SK-N-SH (cell line): ENCODE measurements around the gene CXCL1. TPM values are rescaled to one million over a fixed set of nuclear protein-coding genes. Genes with fewer than 3 reads are reported as not detected.
"Not testable (repeated sequence)": the region's sequence is repeated elsewhere in the genome, so short reads cannot be mapped to it uniquely, and the experiment has no call there.

Experiments used
- CTCF ChIA-PET: fragments of 300-600, 350-600 bp; formaldehyde crosslinking; extraction: SDS; loops from one replicate; lab custom pipeline; 2021; lab: Yijun Ruan, JAX
- POLR2A ChIA-PET: fragments of 350-600 bp; sonication (Branson Sonifier 250); formaldehyde crosslinking; extraction: SDS; loops from one replicate; lab custom pipeline; 2020; ENCODE audit warnings: antibody characterized with exemption, inconsistent platforms; lab: Yijun Ruan, JAX
- DNase-seq: peaks from one replicate; pipeline ENCODE4 v3.0.0; 2012
- H2AFZ ChIP-seq: fragments of 200-600 bp; sonication (generic); 2 replicates; pipeline ENCODE4 v1.8.1; 2016; ENCODE audit warnings: antibody characterized with exemption, mild to moderate bottlenecking, low read depth
- H3F3A ChIP-seq: fragments of 200-600 bp; sonication (generic); replicated peaks from 2 replicates; pipeline ENCODE3; 2016; ENCODE audit warnings: antibody characterized with exemption, mild to moderate bottlenecking; ENCODE audit not compliant: insufficient read depth
- H3K27ac ChIP-seq, 2 experiments: fragments of 200-500 bp in 1 of 2; fragments of 200-600 bp in 1 of 2; sonication (Bioruptor generic) in 1 of 2; sonication (generic), shearing (Covaris generic) in 1 of 2; 2 replicates each; pipeline versions ENCODE4 v1.5.1 to v1.6.1; 2014 to 2016; ENCODE audit warnings: low read depth in 2 of 2, inconsistent platforms in 1 of 2, low read length in 1 of 2, mild to moderate bottlenecking in 1 of 2, mixed read lengths in 1 of 2
- H3K27me3 ChIP-seq: fragments of 200-600 bp; sonication (generic), shearing (Covaris generic); 2 replicates; pipeline ENCODE4 v1.6.1; 2016; ENCODE audit warnings: mixed run types; ENCODE audit not compliant: insufficient read depth
- H3K36me3 ChIP-seq, 2 experiments: fragments of 200-500 bp in 1 of 2; fragments of 200-600 bp in 1 of 2; sonication (Bioruptor generic) in 1 of 2; sonication (generic) in 1 of 2; replicated peaks in 1 of 2; 2 replicates each; pipeline versions ENCODE3 to v1.5.1; 2014 to 2016; ENCODE audit warnings: low read length in 1 of 2, mild to moderate bottlenecking in 1 of 2; ENCODE audit not compliant: insufficient read depth in 2 of 2, control insufficient read depth in 1 of 2
- H3K4me1 ChIP-seq, 2 experiments: fragments of 200-500 bp in 1 of 2; fragments of 200-600 bp in 1 of 2; sonication (Bioruptor generic) in 1 of 2; sonication (generic), shearing (Covaris generic) in 1 of 2; 2 replicates each; pipeline versions ENCODE4 v1.5.1 to v1.6.1; 2014 to 2016; ENCODE audit warnings: low read depth in 1 of 2, low read length in 1 of 2, mixed run types in 1 of 2; ENCODE audit not compliant: insufficient read depth in 2 of 2, control insufficient read depth in 1 of 2
- H3K4me2 ChIP-seq: fragments of 200-600 bp; sonication (generic), shearing (Covaris generic); 2 replicates; pipeline ENCODE4 v1.6.1; 2017; ENCODE audit warnings: mixed run types
- H3K4me3 ChIP-seq, 2 experiments: fragments of 200-500 bp in 1 of 2; fragments of 200-600 bp in 1 of 2; sonication (Bioruptor generic) in 1 of 2; sonication (generic), shearing (Covaris generic) in 1 of 2; 2 replicates each; pipeline versions ENCODE4 v1.5.1 to v1.8.1; 2014 to 2016; ENCODE audit warnings: low read depth in 2 of 2, inconsistent platforms in 1 of 2, low read length in 1 of 2, mild to moderate bottlenecking in 1 of 2, mixed read lengths in 1 of 2, moderate library complexity in 1 of 2
- H3K79me2 ChIP-seq: fragments of 200-600 bp; sonication (generic); 2 replicates; pipeline ENCODE4 v1.8.1; 2017; ENCODE audit warnings: mild to moderate bottlenecking; ENCODE audit not compliant: insufficient read depth
- H3K9ac ChIP-seq: fragments of 200-600 bp; sonication (generic); 2 replicates; pipeline ENCODE4 v1.6.1; 2017; ENCODE audit warnings: mixed run types
- H3K9me2 ChIP-seq: fragments of 200-600 bp; sonication (generic); 2 replicates; pipeline ENCODE4 v1.6.1; 2017; ENCODE audit warnings: mixed run types
- H3K9me3 ChIP-seq: fragments of 200-600 bp; sonication (generic); 2 replicates; pipeline ENCODE4 v1.6.1; 2017; ENCODE audit warnings: mixed run types, mild to moderate bottlenecking, moderate library complexity
- H4K20me1 ChIP-seq: fragments of 200-600 bp; sonication (generic); 2 replicates; pipeline ENCODE4 v1.6.1; 2017; ENCODE audit warnings: mild to moderate bottlenecking, mixed run types; ENCODE audit not compliant: insufficient read depth
- CHD2 ChIP-seq: fragments of 150-350 bp; IDR thresholded peaks from 2 replicates; pipeline ENCODE4 v1.6.1; 2018; ENCODE audit warnings: low read length; ENCODE audit not compliant: partially characterized antibody
- CTCF ChIP-seq: fragments of 200-600 bp; sonication (generic); IDR thresholded peaks from 2 replicates; pipeline ENCODE4 v1.6.1; 2017; ENCODE audit warnings: antibody characterized with exemption, mild to moderate bottlenecking, moderate library complexity
- EP300 ChIP-seq, 2 experiments: IDR thresholded peaks; 2 replicates each; pipeline versions ENCODE4 v1.4.0 to v1.6.1; 2012; ENCODE audit warnings: borderline replicate concordance in 1 of 2, low read depth in 1 of 2, low read length in 1 of 2
- FOXM1 ChIP-seq: IDR thresholded peaks from 2 replicates; pipeline ENCODE4 v1.4.0; 2012; ENCODE audit warnings: low read depth, mild to moderate bottlenecking
- IRF3 ChIP-seq: fragments of 150-350 bp; IDR thresholded peaks from 2 replicates; pipeline ENCODE4 v1.6.1; 2016; ENCODE audit warnings: mild to moderate bottlenecking, low read depth, low read length
- JUND ChIP-seq: IDR thresholded peaks from 2 replicates; pipeline ENCODE4 v1.4.0; 2012
- MAX ChIP-seq: IDR thresholded peaks from 2 replicates; pipeline ENCODE4 v1.4.0; 2012; ENCODE audit warnings: low read depth
- NRF1 ChIP-seq: IDR thresholded peaks from 2 replicates; pipeline ENCODE4 v1.6.1; 2012; ENCODE audit warnings: low read depth, mild to moderate bottlenecking, low read length
- PBX3 ChIP-seq: IDR thresholded peaks from 2 replicates; pipeline ENCODE4; 2012
- POLR2AphosphoS5 ChIP-seq: IDR thresholded peaks from 2 replicates; pipeline ENCODE4 v1.6.1; 2012; ENCODE audit warnings: low read depth, low read length
- RAD21 ChIP-seq: IDR thresholded peaks from 2 replicates; pipeline ENCODE4 v1.6.1; 2012; ENCODE audit warnings: mild to moderate bottlenecking, low read length
- REST ChIP-seq: IDR thresholded peaks from 2 replicates; pipeline ENCODE4 v1.6.1; 2012; ENCODE audit warnings: mild to moderate bottlenecking, low read depth, low read length, moderate library complexity
- RXRA ChIP-seq: IDR thresholded peaks from 2 replicates; pipeline ENCODE4 v1.4.0; 2012; ENCODE audit warnings: low read depth, mild to moderate bottlenecking, borderline replicate concordance
- SIN3A ChIP-seq: IDR thresholded peaks from 2 replicates; pipeline ENCODE4 v1.6.1; 2012; ENCODE audit warnings: low read depth, mild to moderate bottlenecking, low read length, moderate library complexity, borderline replicate concordance
- TAF1 ChIP-seq: IDR thresholded peaks from 2 replicates; pipeline ENCODE4 v1.6.1; 2012; ENCODE audit warnings: low read depth, mild to moderate bottlenecking, low read length, moderate library complexity, borderline replicate concordance
- USF1 ChIP-seq: IDR thresholded peaks from 2 replicates; pipeline ENCODE4 v1.4.0; 2012; ENCODE audit warnings: low read depth, borderline replicate concordance
- USF2 ChIP-seq: fragments of 150-350 bp; IDR thresholded peaks from 2 replicates; pipeline ENCODE4 v1.6.1; 2017; ENCODE audit warnings: antibody characterized with exemption, low read length, low read depth, borderline replicate concordance
- WGBS: methylation state at CpG from one replicate; pipeline ENCODE4 v1.1.6; 2017; ENCODE audit warnings: low lambda C conversion rate; 5-methylcytosine and 5-hydroxymethylcytosine counted together
- polyA plus RNA-seq, 3 experiments: library from polyadenylated mRNA; depleted of rRNA; stranded (reverse); fragments of >200 nt; gene quantifications; 2 replicates each; pipeline ENCODE4 v1.2.3, GENCODE V29; 2012

The CXCL1 gene
- polyA plus RNA-seq, 1 of the 3 experiments (the other 2 are of a cell fraction) = 0.12 TPM

GRCh38 chr4:73897380-73898136 lies 28.4 kb downstream of the CXCL1 start:
- Histone ChIP-seq H2AFZ (no peak overlapping the region), H3K4me3 (no peak overlapping the region), H3K79me2 (no peaks in the 10 kb centered on the region), H3K36me3 (no peaks in the 10 kb centered on the region), H3F3A (peaks cover 3% of the 10 kb centered on the region), H3K9me3 (no peaks in the 10 kb centered on the region), H3K27me3 (peaks cover 20% of the 10 kb centered on the region), H3K4me1 (no peaks in the 10 kb centered on the region), H3K9me2 (no peaks in the 10 kb centered on the region), H4K20me1 (no peaks in the 10 kb centered on the region), H3K4me2 (no peak overlapping the region), H3K27ac (no peak overlapping the region), H3K9ac (no peak overlapping the region)
- TF ChIP-seq IRF3 = no peak
- TF ChIP-seq NRF1 = no peak
- TF ChIP-seq SIN3A = no peak
- TF ChIP-seq EP300 (IDR thresholded peaks at IDR 0.05; ENCODE audit: borderline replicate concordance in 1 of 2, low read depth in 1 of 2, low read length in 1 of 2) = no peak
- no peak for TF ChIP-seq JUND
- no peak for TF ChIP-seq POLR2AphosphoS5
- no peak for TF ChIP-seq PBX3
- no peak for TF ChIP-seq TAF1
- no peak for TF ChIP-seq USF1
- no peak for TF ChIP-seq REST
- no peak for TF ChIP-seq RAD21
- TF ChIP-seq CHD2 = no peak
- TF ChIP-seq CTCF = no peak
- TF ChIP-seq MAX = no peak
- TF ChIP-seq FOXM1 = no peak
- no peak for TF ChIP-seq USF2
- TF ChIP-seq RXRA = no peak
- WGBS = 23% methylated on average over 4 of the region's 4 CpGs
- no peak for DNase-seq
- ChIA-PET CTCF (no interaction called here), POLR2A (no interaction called here)

GRCh38 chr4:73899338-73899737 lies 30.1 kb downstream of the CXCL1 start:
- H3K27ac ChIP-seq, DNase-seq, POLR2A ChIA-PET, H3K79me2 ChIP-seq, H3K9me3 ChIP-seq, H3K36me3 ChIP-seq, H2AFZ ChIP-seq, CTCF ChIA-PET, H3K9me2 ChIP-seq, H3F3A ChIP-seq, H4K20me1 ChIP-seq, H3K4me1 ChIP-seq, H3K4me3 ChIP-seq, H3K9ac ChIP-seq, H3K4me2 ChIP-seq: not testable (repeated sequence)
- 14% methylated on average over 3 of the region's 3 CpGs for WGBS
- peaks cover 20% of the 10 kb centered on the region for H3K27me3 ChIP-seq
